ENCODE measurements around the gene XPR1. TPM values are rescaled to one million over a fixed set of nuclear protein-coding genes. Genes with fewer than 3 reads are reported as not detected.

XPR1 gene
- total RNA-seq, 1 experiment from 2014 or later: 19.9 TPM

- H4K20me1 ChIP-seq (ENCODE audit: insufficient read depth): no peaks in the 10 kb centered on the region
- no peaks in the 10 kb centered on the region for H3K4me1 ChIP-seq (ENCODE audit: control insufficient read depth in 1 of 2, insufficient read depth in 2 of 2, low read length in 2 of 2)
- no peaks in the 10 kb centered on the region for H3K9me3 ChIP-seq (ENCODE audit: control insufficient read depth in 1 of 2, insufficient read depth in 1 of 2, low read depth in 1 of 2, low read length in 2 of 2)
- ATAC-seq (no peak), DNase-seq (ENCODE audit: low read depth, low spot score) (no peak)
- ChIA-PET RAD21 (ENCODE audit: low non-redundant PET in 1 of 2, low total read pairs in 2 of 2, uncharacterized antibody in 2 of 2, unreplicated experiment in 2 of 2) (no interaction called here), CTCF (no interaction called here), POLR2A (no interaction called here)
- H3K79me2 ChIP-seq (ENCODE audit: insufficient read depth, low read length): no peaks in the 10 kb centered on the region
- H3K4me3 ChIP-seq (replicated peaks in 1 of 2; ENCODE audit: low read depth in 1 of 2, low read length in 2 of 2): no peak overlapping the region
- H3K27me3 ChIP-seq (ENCODE audit: insufficient read depth, low read length): no peaks in the 10 kb centered on the region
- intact Hi-C loops (cut with micrococcal nuclease): no loop called here
- H3K4me2 ChIP-seq (ENCODE audit: low read length): no peak overlapping the region
- BruUV-seq (replicated peaks): no TSS peak
- no peaks in the 10 kb centered on the region for H3K36me3 ChIP-seq (ENCODE audit: control insufficient read depth in 1 of 2, insufficient read depth in 2 of 2, low read length in 2 of 2)
- H2AFZ ChIP-seq (ENCODE audit: low read depth, low read length, poor library complexity, severe bottlenecking): no peak overlapping the region
- H3K9ac ChIP-seq (ENCODE audit: low read length): no peak overlapping the region
- TF ChIP-seq TCF7L2 (IDR thresholded peaks at IDR 0.05; ENCODE audit: borderline replicate concordance, extremely low read depth, insufficient read depth, insufficient read length): no peak
- TF ChIP-seq MAX (IDR thresholded peaks at IDR 0.05): no peak
- TF ChIP-seq ZNF274 (IDR thresholded peaks at IDR 0.05; ENCODE audit: low read depth, low read length): no peak
- TF ChIP-seq JUND (IDR thresholded peaks at IDR 0.05): no peak
- no peak for TF ChIP-seq EZH2phosphoT487 (IDR thresholded peaks at IDR 0.05; ENCODE audit: borderline replicate concordance)
- TF ChIP-seq POLR2AphosphoS5 (IDR thresholded peaks at IDR 0.05; ENCODE audit: low read depth, low read length): no peak
- no peak overlapping the region for H3K27ac ChIP-seq (ENCODE audit: low read depth, low read length)
- H3K9me2 ChIP-seq (ENCODE audit: insufficient read depth): no peaks in the 10 kb centered on the region
Measured at GRCh38 chr1:180927841-180928240, 296.0 kb downstream of the XPR1 start.

GRCh38 chr1:180928331-180929230 lies 296.8 kb downstream of the XPR1 start:
- H3K4me3 ChIP-seq (replicated peaks in 1 of 2; ENCODE audit: low read depth in 1 of 2, low read length in 2 of 2): no peak overlapping the region
- RAD21 ChIA-PET (ENCODE audit: low non-redundant PET in 1 of 2, low total read pairs in 2 of 2, uncharacterized antibody in 2 of 2, unreplicated experiment in 2 of 2): no interaction called here
- H3K9me3 ChIP-seq (ENCODE audit: control insufficient read depth in 1 of 2, insufficient read depth in 1 of 2, low read depth in 1 of 2, low read length in 2 of 2): no peaks in the 10 kb centered on the region
- no peak overlapping the region for H3K4me2 ChIP-seq (ENCODE audit: low read length)
- H3K9ac ChIP-seq (ENCODE audit: low read length): no peak overlapping the region
- H2AFZ ChIP-seq (ENCODE audit: low read depth, low read length, poor library complexity, severe bottlenecking): no peak overlapping the region
- no TSS peak for BruUV-seq (replicated peaks)
- no peaks in the 10 kb centered on the region for H3K27me3 ChIP-seq (ENCODE audit: insufficient read depth, low read length)
- no peaks in the 10 kb centered on the region for H3K4me1 ChIP-seq (ENCODE audit: control insufficient read depth in 1 of 2, insufficient read depth in 2 of 2, low read length in 2 of 2)
- H3K79me2 ChIP-seq (ENCODE audit: insufficient read depth, low read length): no peaks in the 10 kb centered on the region
- DNase-seq (ENCODE audit: low read depth, low spot score) (no peak), ATAC-seq (no peak)
- POLR2A ChIA-PET: no interaction called here
- H3K36me3 ChIP-seq (ENCODE audit: control insufficient read depth in 1 of 2, insufficient read depth in 2 of 2, low read length in 2 of 2): no peaks in the 10 kb centered on the region
- H3K27ac ChIP-seq (ENCODE audit: low read depth, low read length): no peak overlapping the region
- H4K20me1 ChIP-seq (ENCODE audit: insufficient read depth): no peaks in the 10 kb centered on the region
- no peaks in the 10 kb centered on the region for H3K9me2 ChIP-seq (ENCODE audit: insufficient read depth)
- intact Hi-C loops (cut with micrococcal nuclease): no loop called here
- CTCF ChIA-PET: no interaction called here
- no peak for TF ChIP-seq EZH2phosphoT487 (IDR thresholded peaks at IDR 0.05; ENCODE audit: borderline replicate concordance)
- no peak for TF ChIP-seq ZNF274 (IDR thresholded peaks at IDR 0.05; ENCODE audit: low read depth, low read length)
- TF ChIP-seq CBX3 (IDR thresholded peaks at IDR 0.05; ENCODE audit: low read depth): no peak
- TF ChIP-seq ZFX (IDR thresholded peaks at IDR 0.05): no peak
- no peak for TF ChIP-seq RAD21 (IDR thresholded peaks at IDR 0.05; ENCODE audit: low read depth)
- no peak for TF ChIP-seq SRF (IDR thresholded peaks at IDR 0.05; ENCODE audit: low read depth)
- no peak for TF ChIP-seq TCF7L2 (IDR thresholded peaks at IDR 0.05; ENCODE audit: borderline replicate concordance, extremely low read depth, insufficient read depth, insufficient read length)
- TF ChIP-seq SP1 (IDR thresholded peaks at IDR 0.05; ENCODE audit: low read depth): no peak
- TF ChIP-seq EZH2 (IDR thresholded peaks at IDR 0.05): no peak
- TF ChIP-seq REST (IDR thresholded peaks at IDR 0.05; ENCODE audit: low read depth): no peak
- TF ChIP-seq CTCF (IDR thresholded peaks at IDR 0.05 in 2 of 3, conservative IDR thresholded peaks at IDR 0.05 in 1 of 3; ENCODE audit: borderline replicate concordance in 1 of 3, insufficient read depth in 1 of 3, low read depth in 2 of 3, low read length in 2 of 3): no peak

Data from HCT116 (cell line).